GM18520 (cell line): ENCODE results near the gene ZNF827.
A peak's percentile ranks its signal among the peaks of the same experiment; 100 is the strongest.

Source experiments
- ATAC-seq: cut with Tn5 transposase; IDR thresholded peaks from one replicate; pipeline ENCODE4 v1.9.1; 2021; ENCODE audit not compliant: unreplicated experiment

The ZNF827 gene

GRCh38 chr4:145770124-145770523 is 168.5 kb downstream of the ZNF827 start:
- no peak for ATAC-seq

- no peak for ATAC-seq
These were observed 169.1 kb downstream of the ZNF827 start for GRCh38 chr4:145769450-145770037.

- ATAC-seq: no peak
These were observed 172.3 kb downstream of the ZNF827 start for GRCh38 chr4:145766273-145766672.

- no peak for ATAC-seq
These were observed 175.2 kb downstream of the ZNF827 start for GRCh38 chr4:145763399-145763798.

- no peak for ATAC-seq
These were observed 175.9 kb downstream of the ZNF827 start for GRCh38 chr4:145762719-145763118.

- no peak for ATAC-seq
These were observed 177.4 kb downstream of the ZNF827 start for GRCh38 chr4:145760961-145761929.

- ATAC-seq: no peak
These were observed 178.4 kb downstream of the ZNF827 start for GRCh38 chr4:145760176-145760575.

- ATAC-seq: no peak
These were observed 181.4 kb downstream of the ZNF827 start for GRCh38 chr4:145757188-145757587.

GRCh38 chr4:145756244-145756643 is 182.4 kb downstream of the ZNF827 start:
- ATAC-seq: no peak

GRCh38 chr4:145755802-145756201 is 182.8 kb downstream of the ZNF827 start:
- ATAC-seq: no peak

GRCh38 chr4:145743641-145744040 is 195.0 kb downstream of the ZNF827 start:
- ATAC-seq: no peak

GRCh38 chr4:145740806-145741205 is 197.8 kb downstream of the ZNF827 start:
- no peak for ATAC-seq

- no peak for ATAC-seq
These were observed 198.8 kb downstream of the ZNF827 start for GRCh38 chr4:145739845-145740244.

GRCh38 chr4:145736241-145736831 is 202.3 kb downstream of the ZNF827 start:
- ATAC-seq: no peak

- no peak for ATAC-seq
These were observed 202.8 kb downstream of the ZNF827 start for GRCh38 chr4:145735827-145736226.

GRCh38 chr4:145735347-145735675 is 203.3 kb downstream of the ZNF827 start:
- ATAC-seq: no peak

- no peak for ATAC-seq
These were observed 203.9 kb downstream of the ZNF827 start for GRCh38 chr4:145734576-145735346.

- ATAC-seq: no peak
These were observed 204.6 kb downstream of the ZNF827 start for GRCh38 chr4:145734031-145734430.

- peak; percentile 58 for ATAC-seq
These were observed 205.4 kb downstream of the ZNF827 start for GRCh38 chr4:145732895-145733880.
